Fibroblast of the aortic adventitia (primary cell): ENCODE measurements around the gene ATRIP. TPM values are rescaled to one million over a fixed set of nuclear protein-coding genes. Genes with fewer than 3 reads are reported as not detected.
A peak's percentile ranks its signal among the peaks of the same experiment; 100 is the strongest.

Source experiments
- DNase-seq: peaks from one replicate; pipeline ENCODE4 v3.0.0-alpha.2; 2010; ENCODE audit warnings: low read depth
- H3K4me3 ChIP-seq: 2 replicates; pipeline ENCODE4 v1.5.1; 2011; ENCODE audit warnings: low read depth, mild to moderate bottlenecking, control low read depth, low read length, moderate library complexity
- CTCF ChIP-seq: IDR thresholded peaks from 2 replicates; pipeline ENCODE4 v1.5.1; 2011; ENCODE audit warnings: mild to moderate bottlenecking, low read length, control low read depth, inconsistent platforms; ENCODE audit not compliant: insufficient read depth
- total RNA-seq: library from RNA; depleted of rRNA; stranded (reverse); fragments of >200 nt; gene quantifications from 2 replicates; pipeline ENCODE4 v1.2.3, GENCODE V29; 2012; ENCODE audit warnings: low replicate concordance

Gene ATRIP
- total RNA-seq, 1 donor: 14.5 TPM

GRCh38 chr3:48492461-48493202 is 46.1 kb downstream of the ATRIP start:
- no peak overlapping the region for H3K4me3 ChIP-seq
- DNase-seq: no peak
- no peak for TF ChIP-seq CTCF

GRCh38 chr3:48493203-48493501 is 46.6 kb downstream of the ATRIP start:
- no peak for DNase-seq
- no peak overlapping the region for H3K4me3 ChIP-seq
- TF ChIP-seq CTCF: no peak

- DNase-seq: no peak
- TF ChIP-seq CTCF: no peak
- H3K4me3 ChIP-seq: no peak overlapping the region
These were observed 54.1 kb downstream of the ATRIP start for GRCh38 chr3:48500656-48501055.

GRCh38 chr3:48501196-48501595 is 54.7 kb downstream of the ATRIP start:
- DNase-seq: no peak
- no peak overlapping the region for H3K4me3 ChIP-seq
- TF ChIP-seq CTCF: no peak

- no peak for TF ChIP-seq CTCF
- DNase-seq: no peak
- no peak overlapping the region for H3K4me3 ChIP-seq
These were observed 55.6 kb downstream of the ATRIP start for GRCh38 chr3:48502121-48502520.

GRCh38 chr3:48502728-48503168 is 56.2 kb downstream of the ATRIP start:
- H3K4me3 ChIP-seq: peak overlapping the region; percentile 84
- DNase-seq: no peak
- TF ChIP-seq CTCF: no peak
